HG03469 (cell line): ENCODE results near the gene METTL16.

Experiments
- ATAC-seq: cut with Tn5 transposase; IDR thresholded peaks from one replicate; pipeline ENCODE4 v1.9.1; 2021; ENCODE audit warnings: mild to moderate bottlenecking, moderate library complexity, moderate number of reproducible peaks; ENCODE audit not compliant: unreplicated experiment

The METTL16 gene

DNA sequence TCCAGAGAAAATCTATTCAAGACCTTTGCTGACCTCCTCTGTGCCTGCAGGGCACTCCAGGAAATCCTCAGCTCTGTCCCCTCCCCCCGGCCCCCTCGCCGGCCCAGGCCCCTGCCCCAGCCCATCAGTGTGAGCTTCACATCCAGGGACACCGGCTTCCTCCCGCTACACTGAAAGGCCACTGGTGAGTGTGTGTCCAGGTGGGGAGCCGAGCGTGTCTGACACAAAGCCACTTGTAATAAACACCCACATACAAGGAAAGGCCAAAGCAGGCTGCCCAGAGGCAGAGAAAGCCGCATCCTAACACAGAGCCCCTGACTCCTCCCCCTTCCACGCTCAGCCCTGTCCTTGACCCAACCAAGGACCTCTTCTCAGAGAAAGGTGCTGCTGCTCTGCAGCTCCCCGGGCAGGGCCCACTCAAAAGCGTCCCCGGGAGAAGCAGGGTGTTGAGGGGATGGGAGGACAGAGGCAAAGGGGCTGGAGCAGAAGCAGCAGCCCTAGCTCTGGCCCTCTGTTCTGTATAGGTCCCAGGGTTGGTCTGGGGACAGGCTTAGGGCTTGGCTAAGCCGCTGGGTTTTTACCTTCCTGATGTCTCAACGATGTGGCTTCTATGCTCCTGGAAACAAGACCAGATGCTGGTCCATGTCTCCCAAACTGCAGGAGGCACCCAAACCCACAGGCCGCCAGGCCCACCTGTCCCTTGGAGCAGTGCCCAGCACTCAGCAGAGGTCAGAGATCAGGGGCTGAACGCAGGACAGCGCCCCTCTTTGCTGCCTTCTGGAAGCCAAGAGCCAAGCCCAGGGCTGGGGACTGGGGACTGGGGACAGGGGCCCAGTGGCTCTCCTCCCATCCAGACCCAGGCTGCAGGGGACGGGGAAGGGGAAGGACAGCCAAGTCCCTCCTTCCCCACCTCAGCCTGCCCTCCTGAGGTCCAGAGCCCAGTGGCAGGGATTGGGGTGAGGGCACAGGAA lies 126.2 kb downstream of the METTL16 start:
- ATAC-seq, result no peak

GRCh38 chr17:2384439-2385127 lies 127.1 kb downstream of the METTL16 start:
- ATAC-seq, result no peak

DNA sequence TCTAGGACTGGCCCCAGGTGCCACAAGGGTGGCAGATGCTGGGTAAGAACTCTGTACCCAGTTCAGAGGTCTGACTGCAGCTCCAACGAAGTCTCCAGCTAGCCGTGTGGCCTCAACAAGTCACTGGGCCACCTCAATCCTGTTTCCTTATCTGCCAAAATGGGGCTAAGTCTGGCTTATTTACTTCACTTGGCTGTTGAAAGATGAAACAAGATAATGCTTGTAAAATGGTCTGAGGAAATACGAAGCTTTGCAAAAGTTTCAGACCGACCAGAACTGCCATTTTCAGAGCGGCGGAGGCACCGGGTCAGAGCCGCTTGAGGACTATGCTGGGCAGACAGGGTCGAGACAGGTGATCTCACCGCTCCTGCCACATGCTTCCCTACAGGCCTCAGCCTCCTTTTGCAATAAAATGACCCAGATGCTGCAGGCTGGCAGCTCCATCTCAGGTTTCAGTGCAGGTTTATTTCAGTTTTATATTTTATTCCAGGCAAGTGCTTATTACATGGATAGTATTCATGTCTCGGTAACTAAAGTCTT lies 128.0 kb downstream of the METTL16 start:
- no peak for ATAC-seq

- ATAC-seq, result no peak
These were observed 130.6 kb downstream of the METTL16 start for GRCh38 chr17:2380950-2381649.

GRCh38 chr17:2380226-2380922 lies 131.3 kb downstream of the METTL16 start:
- ATAC-seq, result no peak

GRCh38 chr17:2379489-2380225 lies 132.0 kb downstream of the METTL16 start:
- no peak for ATAC-seq

GRCh38 chr17:2378905-2379304 lies 132.8 kb downstream of the METTL16 start:
- no peak for ATAC-seq

DNA sequence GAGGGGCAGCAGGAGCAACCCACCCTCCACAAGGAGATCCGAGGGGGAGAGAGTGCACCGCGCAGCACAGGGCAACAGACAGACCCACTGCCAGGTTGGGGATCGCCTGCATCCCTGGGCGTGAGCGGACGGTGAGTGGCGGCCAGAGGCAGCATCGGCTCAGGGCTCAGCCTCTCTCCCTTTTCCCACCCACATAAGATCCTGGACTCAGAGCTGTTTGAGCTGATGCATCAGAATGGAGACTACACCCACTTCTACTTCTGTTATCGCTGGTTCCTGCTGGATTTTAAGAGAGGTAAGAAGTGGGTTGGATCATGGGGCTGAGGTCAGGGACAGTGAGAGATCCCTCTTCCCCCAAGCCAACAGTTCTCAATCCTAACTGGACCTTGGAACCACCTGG lies 134.0 kb downstream of the METTL16 start:
- ATAC-seq, result no peak

DNA sequence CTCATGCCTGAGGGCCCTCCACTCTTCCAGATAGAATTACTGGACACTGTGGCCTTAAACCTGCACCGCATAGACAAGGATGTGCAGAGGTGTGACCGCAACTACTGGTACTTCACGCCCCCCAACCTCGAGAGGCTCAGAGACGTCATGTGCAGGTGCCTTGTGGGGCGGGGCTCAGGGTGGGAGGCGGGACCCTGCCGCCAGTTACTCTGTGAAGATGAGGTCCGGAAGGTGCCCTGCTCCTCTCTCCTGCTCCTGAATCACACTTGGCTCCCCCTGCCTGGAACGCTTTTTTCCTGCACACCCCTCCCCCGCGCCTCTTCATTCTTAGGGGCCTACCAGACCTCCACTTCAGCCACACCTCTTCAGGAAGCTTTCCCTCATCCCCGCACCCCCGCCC lies 135.6 kb downstream of the METTL16 start:
- ATAC-seq, result no peak

DNA sequence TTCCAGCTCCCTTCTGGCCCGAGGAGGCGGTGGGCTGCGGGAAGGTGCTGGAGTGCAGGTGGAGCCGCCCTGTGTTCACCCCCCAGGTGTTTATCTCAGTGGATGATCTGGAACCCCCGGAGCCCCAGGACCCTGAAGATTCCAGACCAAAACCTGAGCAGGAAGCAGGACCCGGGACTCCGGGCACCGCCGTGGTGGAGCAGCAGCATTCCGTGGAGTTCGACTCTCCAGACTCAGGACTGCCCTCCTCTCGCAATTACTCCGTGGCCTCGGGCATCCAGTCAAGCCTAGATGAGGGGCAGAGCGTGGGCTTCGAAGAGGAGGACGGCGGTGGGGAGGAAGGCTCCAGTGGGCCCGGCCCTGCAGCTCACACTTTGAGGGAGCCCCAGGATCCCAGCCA lies 136.3 kb downstream of the METTL16 start:
- no peak for ATAC-seq

GRCh38 chr17:2374549-2375285 lies 137.0 kb downstream of the METTL16 start:
- no peak for ATAC-seq

DNA sequence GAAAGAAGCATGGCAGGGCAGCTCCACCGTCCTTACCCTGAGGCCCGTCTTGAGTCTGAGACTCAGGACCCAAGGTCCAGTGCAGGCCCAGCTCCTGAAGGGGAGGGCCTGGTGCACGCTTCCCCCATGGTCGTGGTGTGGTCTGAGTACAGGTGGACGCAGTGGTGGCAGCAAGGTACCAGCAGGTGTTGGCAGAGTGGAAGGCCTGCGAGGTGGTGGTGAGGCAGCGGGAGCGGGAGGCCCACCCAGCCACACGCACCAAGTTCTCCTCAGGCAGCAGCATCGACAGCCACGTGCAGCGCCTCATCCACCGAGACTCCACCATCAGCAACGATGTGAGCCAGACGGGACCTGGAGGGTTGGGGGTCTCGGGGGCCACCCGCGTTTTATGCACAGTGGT lies 138.5 kb downstream of the METTL16 start:
- no peak for ATAC-seq

DNA sequence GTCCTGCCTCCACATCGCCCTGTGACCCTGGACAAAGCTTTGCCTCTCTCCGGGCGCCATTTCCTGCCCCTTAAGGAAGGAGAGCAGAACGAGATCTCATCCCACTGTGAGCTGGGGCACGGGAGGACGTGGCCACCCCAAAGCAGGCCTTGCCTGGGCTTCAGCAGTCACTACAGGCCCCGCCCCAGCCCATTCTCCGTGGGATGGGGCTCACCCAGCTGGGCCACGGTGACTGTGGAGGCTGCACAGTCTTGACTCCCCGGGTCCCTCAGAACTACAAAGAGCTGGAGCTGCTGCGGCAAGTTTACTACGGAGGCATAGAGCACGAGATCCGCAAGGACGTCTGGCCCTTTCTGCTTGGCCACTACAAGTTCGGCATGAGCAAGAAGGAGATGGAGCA lies 139.0 kb downstream of the METTL16 start:
- ATAC-seq, result no peak

DNA sequence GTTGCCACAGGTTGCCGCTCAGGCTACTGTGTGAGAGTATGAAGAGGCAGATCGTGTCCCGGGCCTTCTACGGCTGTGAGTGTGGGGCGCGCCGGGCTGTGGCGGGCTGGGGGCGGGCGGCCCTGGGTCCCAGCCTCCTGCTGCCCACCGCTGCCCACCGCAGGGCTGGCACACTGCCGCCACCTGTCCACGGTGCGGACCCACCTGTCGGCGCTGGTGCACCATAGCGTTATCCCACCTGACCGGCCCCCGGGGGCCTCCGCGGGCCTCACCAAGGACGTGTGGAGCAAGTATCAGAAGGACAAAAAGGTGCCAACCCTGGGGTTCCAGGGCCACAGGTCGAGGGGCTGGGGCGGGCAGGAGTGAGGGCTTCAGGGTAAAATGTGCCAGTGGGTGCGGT lies 139.5 kb downstream of the METTL16 start:
- no peak for ATAC-seq

GRCh38 chr17:2371183-2372130 lies 140.2 kb downstream of the METTL16 start:
- no peak for ATAC-seq

- no peak for ATAC-seq
These were observed 141.5 kb downstream of the METTL16 start for GRCh38 chr17:2370211-2370589.

DNA sequence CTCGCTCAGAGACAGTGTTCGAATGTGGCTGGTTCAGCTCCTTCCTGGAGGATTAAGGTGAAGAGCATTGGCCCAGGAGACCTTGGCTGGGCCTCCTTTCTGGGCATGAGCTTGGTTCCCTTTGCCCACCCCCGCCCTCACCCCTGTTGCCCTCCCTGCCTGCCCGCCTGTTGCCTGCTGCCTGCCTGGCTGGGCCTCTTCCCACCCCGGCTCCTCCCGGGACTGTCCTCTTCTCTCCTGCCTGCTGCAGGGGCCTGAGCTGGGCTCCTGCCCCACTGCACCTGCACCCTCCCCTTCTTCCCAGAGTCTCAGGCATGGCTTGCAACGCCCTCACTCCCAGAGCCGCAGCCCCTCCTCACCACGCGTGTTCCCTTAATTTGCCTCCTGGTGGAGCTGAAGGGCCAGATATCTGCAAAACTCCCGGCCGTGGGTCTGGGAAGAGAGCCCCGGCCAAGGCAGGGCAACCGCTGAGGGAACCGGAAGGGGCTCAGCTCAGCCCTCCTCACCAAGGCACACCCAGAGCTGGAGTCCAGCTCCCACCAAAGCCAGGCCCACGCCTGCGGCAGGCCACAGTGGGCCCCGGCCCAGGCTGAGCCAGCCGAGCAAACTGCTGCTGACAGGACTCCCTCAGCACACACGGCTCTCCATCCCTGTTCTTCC lies 142.0 kb downstream of the METTL16 start:
- ATAC-seq, result no peak

DNA sequence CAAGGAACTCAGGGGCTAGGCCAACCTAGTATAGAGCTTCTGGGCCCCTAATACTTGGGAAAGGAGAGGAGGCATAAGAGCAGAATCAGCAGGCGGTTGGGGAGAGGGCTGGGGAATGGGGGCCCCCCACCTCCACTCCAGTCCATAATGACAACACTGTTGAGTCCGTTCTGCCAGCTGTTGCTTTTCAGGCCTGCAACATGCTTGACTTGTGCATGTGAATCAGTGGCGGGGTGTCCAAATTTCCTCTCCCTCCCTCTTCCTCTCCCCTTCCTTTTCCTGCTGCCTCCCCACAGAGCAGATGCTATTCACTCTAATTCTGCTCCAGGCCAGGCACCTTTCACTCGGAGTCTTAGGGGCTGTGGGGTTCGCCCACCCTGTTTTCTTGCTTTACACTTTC lies 142.6 kb downstream of the METTL16 start:
- ATAC-seq, result no peak
